ENCODE data around the gene SLC9B1. TPM values are rescaled to one million over a fixed set of nuclear protein-coding genes. Genes with fewer than 3 reads are reported as not detected.

The SLC9B1 gene
- total and polyA plus RNA-seq, 2 of the 8 experiments (the other 6 are each of a cell fraction or from before 2014, with no cell fraction given) = 0.08 to 0.19 TPM

GRCh38 chr4:102862747-102863146, 156.8 kb downstream of the SLC9B1 start (continued):
- TF ChIP-seq, protein P1, sequence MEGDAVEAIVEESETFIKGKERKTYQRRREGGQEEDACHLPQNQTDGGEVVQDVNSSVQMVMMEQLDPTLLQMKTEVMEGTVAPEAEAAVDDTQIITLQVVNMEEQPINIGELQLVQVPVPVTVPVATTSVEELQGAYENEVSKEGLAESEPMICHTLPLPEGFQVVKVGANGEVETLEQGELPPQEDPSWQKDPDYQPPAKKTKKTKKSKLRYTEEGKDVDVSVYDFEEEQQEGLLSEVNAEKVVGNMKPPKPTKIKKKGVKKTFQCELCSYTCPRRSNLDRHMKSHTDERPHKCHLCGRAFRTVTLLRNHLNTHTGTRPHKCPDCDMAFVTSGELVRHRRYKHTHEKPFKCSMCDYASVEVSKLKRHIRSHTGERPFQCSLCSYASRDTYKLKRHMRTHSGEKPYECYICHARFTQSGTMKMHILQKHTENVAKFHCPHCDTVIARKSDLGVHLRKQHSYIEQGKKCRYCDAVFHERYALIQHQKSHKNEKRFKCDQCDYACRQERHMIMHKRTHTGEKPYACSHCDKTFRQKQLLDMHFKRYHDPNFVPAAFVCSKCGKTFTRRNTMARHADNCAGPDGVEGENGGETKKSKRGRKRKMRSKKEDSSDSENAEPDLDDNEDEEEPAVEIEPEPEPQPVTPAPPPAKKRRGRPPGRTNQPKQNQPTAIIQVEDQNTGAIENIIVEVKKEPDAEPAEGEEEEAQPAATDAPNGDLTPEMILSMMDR (IDR thresholded peaks at IDR 0.05; ENCODE audit: control extremely low read depth in 1 of 3, insufficient read depth in 1 of 3, low read depth in 1 of 3, low read length in 3 of 3) = no peak
- TF ChIP-seq ZNF274 (IDR thresholded peaks at IDR 0.05; ENCODE audit: borderline replicate concordance, extremely low read depth, low read length) = no peak

Data from H1 (cell line).